Measurements from ENCODE around the gene KRTAP1-1.
A peak's percentile ranks its signal among the peaks of the same experiment; 100 is the strongest.
"Not testable (repeated sequence)": the region's sequence is repeated elsewhere in the genome, so short reads cannot be mapped to it uniquely, and the experiment has no call there.

The KRTAP1-1 gene

GRCh38 chr17:41042953-41043352 is 1.7 kb upstream of the KRTAP1-1 start:
- TF ChIP-seq JUND (IDR thresholded peaks at IDR 0.05; ENCODE audit: low read depth): no peak
- DNase-seq (ENCODE audit: low read depth in 1 of 2, low spot score in 1 of 2): no peak
- in situ Hi-C loops (cut with HindIII; ENCODE audit: low pct_unique_long_range_greater_than_20kb, low sequenced_read_pairs): no loop called here

GRCh38 chr17:41037853-41038350 is 3.3 kb downstream of the KRTAP1-1 start:
- in situ Hi-C loops (cut with HindIII; ENCODE audit: low pct_unique_long_range_greater_than_20kb, low sequenced_read_pairs): no loop called here
- no peak for DNase-seq (ENCODE audit: low read depth in 1 of 2, low spot score in 1 of 2)
- no peak for TF ChIP-seq JUND (IDR thresholded peaks at IDR 0.05; ENCODE audit: low read depth)

GRCh38 chr17:41034346-41034935 is 6.8 kb downstream of the KRTAP1-1 start, which contains the start of gene KRTAP1-3:
Gene KRTAP1-3, minus strand, starts transcription at chr17:41034874. Its CDS starts 53 bp downstream, at chr17:41034821.
- in situ Hi-C loops (cut with HindIII; ENCODE audit: low pct_unique_long_range_greater_than_20kb, low sequenced_read_pairs): not testable (repeated sequence)
- DNase-seq (ENCODE audit: low read depth in 1 of 2, low spot score in 1 of 2): peak in 1 of 2 experiments; percentile 40

GRCh38 chr17:41029633-41030245 is 11.5 kb downstream of the KRTAP1-1 start, which contains the start of gene KRTAP1-4:
Gene KRTAP1-4, minus strand, starts transcription at chr17:41030195. Its CDS starts 117 bp downstream, at chr17:41030078.
- DNase-seq (ENCODE audit: low read depth in 1 of 2, low spot score in 1 of 2): no peak
- in situ Hi-C loops (cut with HindIII; ENCODE audit: low pct_unique_long_range_greater_than_20kb, low sequenced_read_pairs): no loop called here
- TF ChIP-seq JUND (IDR thresholded peaks at IDR 0.05; ENCODE audit: low read depth): no peak

- TF ChIP-seq JUND (IDR thresholded peaks at IDR 0.05; ENCODE audit: low read depth): no peak
- in situ Hi-C loops (cut with HindIII; ENCODE audit: low pct_unique_long_range_greater_than_20kb, low sequenced_read_pairs): no loop called here
- DNase-seq (ENCODE audit: low read depth in 1 of 2, low spot score in 1 of 2): peak in 1 of 2 experiments; percentile 27
Measured at GRCh38 chr17:41026715-41027471, 14.4 kb downstream of the KRTAP1-1 start, which contains the start of gene KRTAP1-5. Gene KRTAP1-5, minus strand, starts transcription at chr17:41027208. Its CDS starts 53 bp downstream, at chr17:41027155.

- in situ Hi-C loops (cut with HindIII; ENCODE audit: low pct_unique_long_range_greater_than_20kb, low sequenced_read_pairs): no loop called here
- no peak for TF ChIP-seq JUND (IDR thresholded peaks at IDR 0.05; ENCODE audit: low read depth)
- no peak for DNase-seq (ENCODE audit: low read depth in 1 of 2, low spot score in 1 of 2)
Measured at GRCh38 chr17:41024697-41025096, 16.6 kb downstream of the KRTAP1-1 start.

GRCh38 chr17:41020336-41020735 is 20.9 kb downstream of the KRTAP1-1 start:
- peak in 1 of 2 experiments; percentile 68 for DNase-seq (ENCODE audit: low read depth in 1 of 2, low spot score in 1 of 2)
- no peak for TF ChIP-seq JUND (IDR thresholded peaks at IDR 0.05; ENCODE audit: low read depth)
- in situ Hi-C loops (cut with HindIII; ENCODE audit: low pct_unique_long_range_greater_than_20kb, low sequenced_read_pairs): no loop called here

GRCh38 chr17:41019415-41019814 is 21.8 kb downstream of the KRTAP1-1 start:
- in situ Hi-C loops (cut with HindIII; ENCODE audit: low pct_unique_long_range_greater_than_20kb, low sequenced_read_pairs): no loop called here
- no peak for DNase-seq (ENCODE audit: low read depth in 1 of 2, low spot score in 1 of 2)
- no peak for TF ChIP-seq JUND (IDR thresholded peaks at IDR 0.05; ENCODE audit: low read depth)

- peak in 1 of 2 experiments; percentile 46 for DNase-seq (ENCODE audit: low read depth in 1 of 2, low spot score in 1 of 2)
- TF ChIP-seq JUND (IDR thresholded peaks at IDR 0.05; ENCODE audit: low read depth): no peak
- in situ Hi-C loops (cut with HindIII; ENCODE audit: low pct_unique_long_range_greater_than_20kb, low sequenced_read_pairs): no loop called here
Measured at GRCh38 chr17:41018541-41018940, 22.7 kb downstream of the KRTAP1-1 start.

GRCh38 chr17:41016578-41017215 is 24.6 kb downstream of the KRTAP1-1 start:
- DNase-seq (ENCODE audit: low read depth in 1 of 2, low spot score in 1 of 2): no peak
- no peak for TF ChIP-seq JUND (IDR thresholded peaks at IDR 0.05; ENCODE audit: low read depth)
- in situ Hi-C loops (cut with HindIII; ENCODE audit: low pct_unique_long_range_greater_than_20kb, low sequenced_read_pairs): no loop called here

- TF ChIP-seq JUND (IDR thresholded peaks at IDR 0.05; ENCODE audit: low read depth): no peak
- in situ Hi-C loops (cut with HindIII; ENCODE audit: low pct_unique_long_range_greater_than_20kb, low sequenced_read_pairs): no loop called here
- DNase-seq (ENCODE audit: low read depth in 1 of 2, low spot score in 1 of 2): no peak
Measured at GRCh38 chr17:41015454-41015853, 25.8 kb downstream of the KRTAP1-1 start.

- DNase-seq (ENCODE audit: low read depth in 1 of 2, low spot score in 1 of 2): no peak
- TF ChIP-seq JUND (IDR thresholded peaks at IDR 0.05; ENCODE audit: low read depth): no peak
- in situ Hi-C loops (cut with HindIII; ENCODE audit: low pct_unique_long_range_greater_than_20kb, low sequenced_read_pairs): no loop called here
Measured at GRCh38 chr17:41013606-41014005, 27.6 kb downstream of the KRTAP1-1 start.
